ENCODE results near the gene FBXL16. TPM values are rescaled to one million over a fixed set of nuclear protein-coding genes. Genes with fewer than 3 reads are reported as not detected.

Gene FBXL16
- total and polyA plus RNA-seq, 9 of the 15 experiments (the other 6 are each of a cell fraction or from before 2014, with no cell fraction given), result 0.21 to 8.2 (median 1.7) TPM

- TF ChIP-seq ZNF311 (CRISPR knock-in tag; IDR thresholded peaks at IDR 0.05), result no peak
Measured at GRCh38 chr16:671353-672131, 34.1 kb downstream of the FBXL16 start (continued).

DNA sequence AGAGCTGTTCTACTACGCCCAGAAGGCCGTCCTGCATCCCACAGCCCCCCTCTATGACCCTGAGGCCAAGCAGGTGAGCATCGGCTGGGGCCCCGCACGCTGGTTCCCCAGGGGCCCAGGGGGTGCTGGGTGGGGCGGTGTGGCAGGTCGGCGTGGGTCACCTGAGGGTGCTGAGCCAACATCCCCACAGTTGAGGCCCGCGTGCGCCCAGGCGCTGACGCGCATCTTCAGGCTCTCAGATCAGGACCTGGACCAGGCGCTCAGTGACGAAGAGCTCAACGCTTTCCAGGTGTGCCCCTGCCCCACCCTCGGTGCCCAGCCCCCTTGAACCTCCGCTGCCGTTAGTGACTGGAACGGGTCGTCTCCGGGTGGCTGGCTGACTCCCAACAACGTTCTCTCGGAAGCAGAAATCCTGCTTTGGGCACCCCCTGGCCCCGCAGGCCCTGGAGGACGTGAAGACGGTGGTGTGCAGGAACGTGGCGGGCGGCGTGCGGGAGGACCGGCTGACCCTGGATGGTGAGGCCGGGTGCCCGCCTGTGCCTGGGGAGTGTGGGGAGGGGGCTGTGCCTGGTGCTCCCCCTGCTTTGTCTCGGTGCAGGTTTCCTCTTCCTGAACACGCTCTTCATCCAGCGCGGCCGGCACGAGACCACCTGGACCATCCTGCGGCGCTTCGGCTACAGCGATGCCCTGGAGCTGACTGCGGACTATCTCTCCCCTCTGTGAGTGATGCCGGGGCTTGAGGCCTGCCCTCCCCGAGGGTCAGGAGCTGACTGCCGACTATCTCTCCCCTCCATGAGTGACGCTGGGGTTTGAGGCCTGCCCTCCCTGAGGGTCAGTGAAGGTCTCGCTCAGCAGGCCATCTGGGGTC lies 34.9 kb downstream of the FBXL16 start:
- BruUV-seq (replicated peaks), result no TSS peak

More for the DNA sequence above, 34.9 kb downstream of the FBXL16 start:
- in situ Hi-C loops (cut with MboI) (loop anchor here (10.0 kb wide), 1 partner anchor 276 kb away; the partner anchor contains the start of gene NME4), intact Hi-C loops (cut with micrococcal nuclease) (no loop called here)
- Histone ChIP-seq H3K4me3 (no peak overlapping the region), H3K9me3 (replicated peaks; ENCODE audit: control insufficient read depth, insufficient read depth, low read depth, low read length) (no peaks in the 10 kb centered on the region), H3K27me3 (ENCODE audit: control insufficient read depth in 2 of 2, insufficient read depth in 2 of 2, low read length in 2 of 2) (no peaks in the 10 kb centered on the region), H3K9ac (ENCODE audit: insufficient read depth in 1 of 2, low read depth in 2 of 2, low read length in 2 of 2) (peak overlapping the region in 1 of 2 experiments; percentile 98; a peak in 2 of 4 replicates), H2AFZ (ENCODE audit: low read depth, low read length) (no peak overlapping the region), H3K9me1 (ENCODE audit: control insufficient read depth, insufficient read depth, low read length) (no peaks in the 10 kb centered on the region), H4K20me1 (replicated peaks; ENCODE audit: control insufficient read depth, insufficient read depth, low read length) (0 out of 2 replicates have a peak, but pooled peaks cover 4% of the 10 kb centered on the region), H3K4me2 (ENCODE audit: insufficient read depth, low read length) (no peak overlapping the region), H3K79me2 (ENCODE audit: control insufficient read depth, insufficient read depth, low read length) (peaks cover 28% of the 10 kb centered on the region), H3K36me3 (ENCODE audit: control insufficient read depth, insufficient read depth, low read length) (peaks cover 60% of the 10 kb centered on the region), H3K27ac (ENCODE audit: extremely low read depth, low read depth, low read length) (no peak overlapping the region), H3K4me1 (replicated peaks in 1 of 2; ENCODE audit: control insufficient read depth in 2 of 2, insufficient read depth in 2 of 2, low read length in 2 of 2) (peaks cover 24 to 98% of the 10 kb centered on the region in 2 experiments)
- peak; percentile 48 for TF ChIP-seq RBFOX2 (IDR thresholded peaks at IDR 0.05; ENCODE audit: low read depth, low read length)
- peak; percentile 49; the same call in 1 of the 2 replicates for TF ChIP-seq POLR2G (IDR thresholded peaks at IDR 0.05; ENCODE audit: low read depth, low read length)
- 0 out of 2 replicates have a peak, but pooled peaks have one; percentile 20 for TF ChIP-seq HNRNPL (IDR thresholded peaks at IDR 0.05; ENCODE audit: low read depth, low read length)
- TF ChIP-seq BMI1 (IDR thresholded peaks at IDR 0.05; ENCODE audit: low read length), result no peak
- no peak for TF ChIP-seq SETDB1 (IDR thresholded peaks at IDR 0.05; ENCODE audit: low read length)
- TF ChIP-seq, protein P1, sequence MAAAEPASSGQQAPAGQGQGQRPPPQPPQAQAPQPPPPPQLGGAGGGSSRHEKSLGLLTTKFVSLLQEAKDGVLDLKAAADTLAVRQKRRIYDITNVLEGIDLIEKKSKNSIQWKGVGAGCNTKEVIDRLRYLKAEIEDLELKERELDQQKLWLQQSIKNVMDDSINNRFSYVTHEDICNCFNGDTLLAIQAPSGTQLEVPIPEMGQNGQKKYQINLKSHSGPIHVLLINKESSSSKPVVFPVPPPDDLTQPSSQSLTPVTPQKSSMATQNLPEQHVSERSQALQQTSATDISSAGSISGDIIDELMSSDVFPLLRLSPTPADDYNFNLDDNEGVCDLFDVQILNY (CRISPR knock-in tag; IDR thresholded peaks at IDR 0.05), result no peak
- no peak for DNase-seq (ENCODE audit: extremely low read depth in 1 of 4, low spot score in 3 of 4)
- WGBS (ENCODE audit: insufficient coverage, low coverage, missing lambda C conversion rate), result 92% methylated on average over 17 of the region's 52 CpGs
- FAIRE-seq, result no peak
- no peak for ATAC-seq
- POLR2A ChIA-PET, result interaction anchor here (0.5 to 1.1 kb wide), 3 partner anchors 82 to 128 kb away, joined by 3 read pairs; no protein-coding TSS in a partner anchor
- CTCF ChIA-PET (ENCODE audit: low intra/inter-chr PET ratio), result no interaction called here

All from K562 (cell line).